A549 (cell line): ENCODE data around the gene HSD17B7. TPM values are rescaled to one million over a fixed set of nuclear protein-coding genes. Genes with fewer than 3 reads are reported as not detected.

Experiments used
- ATAC-seq, 2 experiments: fragments of 200-7000 bp in 1 of 2; fragments of >200 bp in 1 of 2; cut with Nextera tagmentation in 1 of 2; cut with Tn5 transposase in 1 of 2; 3 replicates each; pipeline versions ENCODE4 v1.8.0 to v1.9.1; 2018 to 2020; ENCODE audit warnings: mild to moderate bottlenecking in 1 of 2, moderate library complexity in 1 of 2
- CTCF ChIA-PET: fragments of 300-600 bp; sonication (Branson Sonifier 250); formaldehyde crosslinking; extraction: SDS; loops from one replicate; lab custom pipeline; 2021; ENCODE audit warnings: antibody characterized with exemption, inconsistent platforms; lab: Yijun Ruan, JAX
- POLR2A ChIA-PET: fragments of 350-600 bp; formaldehyde crosslinking; extraction: SDS; loops from one replicate; lab custom pipeline; 2021; ENCODE audit warnings: antibody characterized with exemption, inconsistent platforms; lab: Yijun Ruan, JAX
- DNase-seq, 2 experiments: peaks; one replicate each; pipeline versions ENCODE4 v3.0.0 to v3.0.0-alpha.2; 2011 to 2016; ENCODE audit warnings: low read depth in 1 of 2, low spot score in 1 of 2
- FAIRE-seq: peaks from 2 replicates; lab custom pipeline; 2011; peaks lifted over from hg19 to GRCh38; lab: Jason Lieb, UNC
- H3K27ac ChIP-seq, 2 experiments: fragments of >200 bp; sonication (Bioruptor Twin); formaldehyde crosslinking; 3 replicates each; pipeline ENCODE4 v1.5.1; 2016 to 2017
- H3K4me1 ChIP-seq: fragments of >200 bp; sonication (Bioruptor Twin); formaldehyde crosslinking; 3 replicates; pipeline ENCODE4 v1.6.1; 2016
- H3K4me2 ChIP-seq: fragments of >200 bp; sonication (Bioruptor Twin); formaldehyde crosslinking; 3 replicates; pipeline ENCODE4 v1.6.1; 2016
- H3K4me3 ChIP-seq: fragments of >200 bp; sonication (Bioruptor Twin); formaldehyde crosslinking; 3 replicates; pipeline ENCODE4 v1.5.1; 2016
- H3K9me3 ChIP-seq: fragments of >200 bp; sonication (Bioruptor Twin); formaldehyde crosslinking; 3 replicates; pipeline ENCODE4 v1.6.1; 2016
- ATOH8 ChIP-seq: fragments of 250-450 bp; sonication (Bioruptor Pico); IDR thresholded peaks from 2 replicates; pipeline ENCODE4 v1.5.0; 2020; ENCODE audit warnings: low read depth, mild to moderate bottlenecking, moderate library complexity
- BHLHE40 ChIP-seq: IDR thresholded peaks from 2 replicates; pipeline ENCODE4 v1.6.1; 2012; ENCODE audit warnings: low read depth, low read length, inconsistent platforms
- CBX2 ChIP-seq: fragments of 200-600 bp; sonication (generic); IDR thresholded peaks from 2 replicates; pipeline ENCODE4 v1.6.1; 2016; ENCODE audit warnings: low read depth, mild to moderate bottlenecking, borderline replicate concordance
- CBX8 ChIP-seq: fragments of 200-600 bp; sonication (generic); IDR thresholded peaks from 2 replicates; pipeline ENCODE4 v1.6.1; 2016
- CHD4 ChIP-seq: fragments of 200-600 bp; sonication (generic); IDR thresholded peaks from 2 replicates; pipeline ENCODE4 v1.6.1; 2016; ENCODE audit warnings: antibody characterized with exemption, mild to moderate bottlenecking, borderline replicate concordance
- CTCF ChIP-seq: fragments of >200 bp; sonication (Bioruptor Twin); formaldehyde crosslinking; IDR thresholded peaks from 3 replicates; pipeline ENCODE4 v1.5.1; 2016
- EP300 ChIP-seq, 2 experiments: fragments of >200 bp; sonication (Bioruptor Twin); formaldehyde crosslinking; IDR thresholded peaks; 2 replicates in 1 of 2; 3 replicates in 1 of 2; pipeline ENCODE4 v1.6.1; 2016 to 2017
- FOSL2 ChIP-seq, 2 experiments: fragments of 450-650 bp in 1 of 2; fragments of >200 bp in 1 of 2; sonication (Bioruptor Twin) in 1 of 2; formaldehyde crosslinking; IDR thresholded peaks; 2 replicates each; pipeline versions ENCODE4 v1.5.0 to v1.6.1; 2016 to 2020; ENCODE audit warnings: mild to moderate bottlenecking in 1 of 2, moderate library complexity in 1 of 2
- HDAC2 ChIP-seq: fragments of 200-600 bp; sonication (generic); IDR thresholded peaks from 2 replicates; pipeline ENCODE4 v1.6.1; 2016
- HES2 ChIP-seq: fragments of >200 bp; sonication (Bioruptor Twin); formaldehyde crosslinking; IDR thresholded peaks from 2 replicates; pipeline ENCODE4 v1.6.1; 2016
- HEYL ChIP-seq: fragments of 250-450 bp; sonication (Bioruptor Pico); IDR thresholded peaks from 2 replicates; pipeline ENCODE4 v1.8.0; 2021; ENCODE audit warnings: mild to moderate bottlenecking, moderate library complexity
- HMGXB4 ChIP-seq: fragments of 250-450 bp; sonication (Bioruptor Pico); IDR thresholded peaks from 2 replicates; pipeline ENCODE4 v1.5.0; 2021; ENCODE audit warnings: mild to moderate bottlenecking, moderate library complexity, borderline replicate concordance
- KDM5A ChIP-seq: fragments of 200-600 bp; sonication (generic); IDR thresholded peaks from 2 replicates; pipeline ENCODE4 v1.6.1; 2016; ENCODE audit warnings: antibody characterized with exemption, mild to moderate bottlenecking
- NFE2L2 ChIP-seq: fragments of 150-350 bp; conservative IDR thresholded peaks from 2 replicates; pipeline ENCODE4 v1.6.1; 2014; ENCODE audit warnings: low read length
- POLR2AphosphoS2 ChIP-seq: conservative IDR thresholded peaks from 2 replicates; pipeline ENCODE4 v1.6.1; 2012; ENCODE audit warnings: low read length, improper control_type of control experiment, inconsistent platforms
- RFX5 ChIP-seq: fragments of 450-650 bp; IDR thresholded peaks from 2 replicates; pipeline ENCODE4 v1.7.1; 2014; ENCODE audit warnings: antibody characterized with exemption, mild to moderate bottlenecking, moderate library complexity
- RNF2 ChIP-seq: fragments of 200-600 bp; sonication (generic); IDR thresholded peaks from 2 replicates; pipeline ENCODE4 v1.6.1; 2016; ENCODE audit warnings: low read depth, mild to moderate bottlenecking, antibody characterized with exemption, moderate library complexity, borderline replicate concordance
- TFCP2L1 ChIP-seq: fragments of 250-450 bp; sonication (Bioruptor Pico); IDR thresholded peaks from 2 replicates; pipeline ENCODE4 v1.5.0; 2021; ENCODE audit warnings: mild to moderate bottlenecking
- USF2 ChIP-seq: fragments of 450-650 bp; IDR thresholded peaks from 2 replicates; pipeline ENCODE4 v1.6.1; 2014; ENCODE audit warnings: antibody characterized with exemption
- ZFP36 ChIP-seq: fragments of 450-650 bp; IDR thresholded peaks from 2 replicates; pipeline ENCODE4 v1.6.1; 2014; ENCODE audit warnings: borderline replicate concordance; ENCODE audit not compliant: partially characterized antibody
- WGBS: methylation state at CpG from one replicate; pipeline ENCODE4 v1.1.6; 2017; ENCODE audit errors: missing lambda C conversion rate; 5-methylcytosine and 5-hydroxymethylcytosine counted together
- polyA plus RNA-seq, 4 experiments: library from polyadenylated mRNA; depleted of rRNA in 3 of 4; stranded (reverse); fragments of >200 nt; fragmentation: RNase III in 1 of 4; extraction: RNeasy Plus Mini Kit Qiagen cat#74134 plus additional on column Dnase treatment in 1 of 4; gene quantifications; 2 replicates in 3 of 4; 3 replicates in 1 of 4; pipeline ENCODE4 v1.2.3, GENCODE V29; 2011 to 2017

Gene HSD17B7
- polyA plus RNA-seq, 2 of the 4 experiments (the other 2 are of a cell fraction): 14.0 to 22.1 TPM

GRCh38 chr1:162857850-162858249 is 67.3 kb downstream of the HSD17B7 start:
- no peak for ATAC-seq
- no peak overlapping the region for H3K4me3 ChIP-seq
- H3K4me2 ChIP-seq: no peak overlapping the region
- FAIRE-seq: no peak
- H3K9me3 ChIP-seq: no peaks in the 10 kb centered on the region
- ChIA-PET POLR2A (no interaction called here), CTCF (interaction anchor here (2.3 to 6.0 kb wide), 2 partner anchors 10 to 459 kb away, joined by 12 to 42 read pairs; no protein-coding TSS in a partner anchor)
- no peak for DNase-seq
- no peaks in the 10 kb centered on the region for H3K4me1 ChIP-seq
- H3K27ac ChIP-seq: no peak overlapping the region
- TF ChIP-seq CTCF (no peak), FOSL2 (IDR thresholded peaks at IDR 0.05) (no peak), FOSL2 (CRISPR knock-in tag; IDR thresholded peaks at IDR 0.05) (no peak), HEYL (CRISPR knock-in tag) (no peak)

- TF ChIP-seq RFX5: no peak
- no peak for TF ChIP-seq HES2
- no peak for TF ChIP-seq NFE2L2
- ChIA-PET CTCF (interaction anchor here (1.7 to 6.0 kb wide), 2 partner anchors 12 to 456 kb away, joined by 8 to 42 read pairs; no protein-coding TSS in a partner anchor), POLR2A (no interaction called here)
- 100% methylated on average over 1 of the region's 1 CpG for WGBS
- Histone ChIP-seq H3K9me3 (no peaks in the 10 kb centered on the region), H3K4me2 (no peak overlapping the region), H3K4me3 (no peak overlapping the region), H3K4me1 (no peaks in the 10 kb centered on the region), H3K27ac (no peak overlapping the region)
- FAIRE-seq (no peak), DNase-seq (no peak), ATAC-seq (no peak)
Observed at GRCh38 chr1:162859191-162859590, 68.7 kb downstream of the HSD17B7 start.

- ChIA-PET CTCF (interaction anchor here (0.9 to 6.0 kb wide), 4 partner anchors 14 to 469 kb away, joined by 3 to 42 read pairs (median 8); no protein-coding TSS in a partner anchor), POLR2A (no interaction called here)
- Histone ChIP-seq H3K9me3 (no peaks in the 10 kb centered on the region), H3K4me1 (no peaks in the 10 kb centered on the region), H3K4me2 (no peak within 1 kb of the TSS), H3K4me3 (no peak within 1 kb of the TSS), H3K27ac (no peak within 1 kb of the TSS)
- ATAC-seq: no peak; a peak in 1 of 6 replicates
- no peak for TF ChIP-seq TFCP2L1
- TF ChIP-seq BHLHE40: no peak
- no peak for TF ChIP-seq POLR2AphosphoS2
- no peak for TF ChIP-seq ZFP36
- TF ChIP-seq KDM5A: no peak
- TF ChIP-seq CBX2: no peak
- TF ChIP-seq EP300 (IDR thresholded peaks at IDR 0.05): no peak
- TF ChIP-seq HDAC2: no peak
- no peak for TF ChIP-seq CHD4
- TF ChIP-seq USF2: no peak
- no peak for TF ChIP-seq RNF2
- no peak for TF ChIP-seq CBX8
- TF ChIP-seq ATOH8 (CRISPR knock-in tag): no peak
- TF ChIP-seq HEYL (CRISPR knock-in tag): no peak
- TF ChIP-seq HMGXB4: no peak
- FAIRE-seq: no peak
- WGBS: 23% methylated on average over 4 of the region's 4 CpGs
- no peak for DNase-seq
Observed at GRCh38 chr1:162861101-162861500, 70.6 kb downstream of the HSD17B7 start, which contains the start of gene CCDC190. TSS of gene CCDC190 (minus strand) at chr1:162861175. CDS start at chr1:162859646, 1,529 bp downstream.
